ENCODE data around the gene OR52E8. TPM values are rescaled to one million over a fixed set of nuclear protein-coding genes. Genes with fewer than 3 reads are reported as not detected.

Gene OR52E8
- total RNA-seq, 1 donor from 2014 or later: not detected

DNA sequence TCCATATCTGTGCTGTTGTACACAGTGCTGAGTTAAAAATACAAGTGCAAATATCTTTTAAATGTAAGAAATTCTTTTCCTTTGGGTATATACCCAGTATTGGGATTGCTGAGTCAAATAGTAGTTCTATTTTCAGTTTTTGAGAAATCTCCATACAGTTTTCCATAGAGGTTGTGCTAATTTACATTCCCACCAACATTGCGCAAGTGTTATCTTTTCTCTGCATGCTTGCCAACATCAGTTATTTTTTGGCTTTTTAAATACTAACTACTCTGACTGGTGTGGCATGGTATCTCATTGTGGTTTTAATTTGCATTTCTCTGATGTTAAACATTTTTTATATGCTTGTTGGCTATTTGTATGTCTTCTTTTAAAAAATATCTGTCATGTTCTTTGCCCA is 6.5 kb downstream of the OR52E8 start:
- H3K4me1 Mint-ChIP-seq (ENCODE audit: low read depth, unreplicated experiment): no peaks in the 10 kb centered on the region
- no peak for DNase-seq
- no peaks in the 10 kb centered on the region for H3K27me3 Mint-ChIP-seq (ENCODE audit: unreplicated experiment)
- H3K9me3 Mint-ChIP-seq (ENCODE audit: unreplicated experiment): peaks cover 4% of the 10 kb centered on the region
- H3K4me3 Mint-ChIP-seq (ENCODE audit: unreplicated experiment): no peak overlapping the region
- TF ChIP-seq, protein P1, sequence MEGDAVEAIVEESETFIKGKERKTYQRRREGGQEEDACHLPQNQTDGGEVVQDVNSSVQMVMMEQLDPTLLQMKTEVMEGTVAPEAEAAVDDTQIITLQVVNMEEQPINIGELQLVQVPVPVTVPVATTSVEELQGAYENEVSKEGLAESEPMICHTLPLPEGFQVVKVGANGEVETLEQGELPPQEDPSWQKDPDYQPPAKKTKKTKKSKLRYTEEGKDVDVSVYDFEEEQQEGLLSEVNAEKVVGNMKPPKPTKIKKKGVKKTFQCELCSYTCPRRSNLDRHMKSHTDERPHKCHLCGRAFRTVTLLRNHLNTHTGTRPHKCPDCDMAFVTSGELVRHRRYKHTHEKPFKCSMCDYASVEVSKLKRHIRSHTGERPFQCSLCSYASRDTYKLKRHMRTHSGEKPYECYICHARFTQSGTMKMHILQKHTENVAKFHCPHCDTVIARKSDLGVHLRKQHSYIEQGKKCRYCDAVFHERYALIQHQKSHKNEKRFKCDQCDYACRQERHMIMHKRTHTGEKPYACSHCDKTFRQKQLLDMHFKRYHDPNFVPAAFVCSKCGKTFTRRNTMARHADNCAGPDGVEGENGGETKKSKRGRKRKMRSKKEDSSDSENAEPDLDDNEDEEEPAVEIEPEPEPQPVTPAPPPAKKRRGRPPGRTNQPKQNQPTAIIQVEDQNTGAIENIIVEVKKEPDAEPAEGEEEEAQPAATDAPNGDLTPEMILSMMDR (IDR thresholded peaks at IDR 0.05; ENCODE audit: partially characterized antibody, unreplicated experiment): no peak
- H3K36me3 Mint-ChIP-seq (ENCODE audit: unreplicated experiment): no peaks in the 10 kb centered on the region
- H3K27ac Mint-ChIP-seq (ENCODE audit: unreplicated experiment): no peak overlapping the region

DNA sequence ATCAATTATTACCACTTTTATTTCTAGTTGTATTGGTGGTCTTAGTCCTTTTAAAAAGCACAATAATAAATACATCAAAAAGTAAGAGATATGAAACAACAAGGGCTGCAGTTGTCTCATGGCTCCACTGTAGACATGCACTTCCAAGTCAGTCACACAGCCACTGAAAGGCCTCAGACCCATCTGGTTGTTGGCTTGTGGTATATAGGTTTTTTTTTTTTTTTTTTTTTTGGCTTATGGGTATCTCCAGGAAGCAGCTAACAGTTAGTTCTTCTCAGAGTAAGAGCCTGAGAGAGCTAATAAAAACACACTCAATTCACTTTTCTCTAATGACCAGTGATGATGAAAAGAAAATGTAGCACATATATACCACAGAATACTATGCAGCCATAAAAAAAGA is 9.8 kb downstream of the OR52E8 start:
- H3K9me3 Mint-ChIP-seq (ENCODE audit: unreplicated experiment): no peaks in the 10 kb centered on the region
- no peak overlapping the region for H3K27ac Mint-ChIP-seq (ENCODE audit: unreplicated experiment)
- no peaks in the 10 kb centered on the region for H3K4me1 Mint-ChIP-seq (ENCODE audit: low read depth, unreplicated experiment)
- H3K4me3 Mint-ChIP-seq (ENCODE audit: unreplicated experiment): no peak overlapping the region
- DNase-seq: no peak
- H3K27me3 Mint-ChIP-seq (ENCODE audit: unreplicated experiment): no peaks in the 10 kb centered on the region
- TF ChIP-seq, protein P1 (IDR thresholded peaks at IDR 0.05; ENCODE audit: partially characterized antibody, unreplicated experiment): no peak
- H3K36me3 Mint-ChIP-seq (ENCODE audit: unreplicated experiment): no peaks in the 10 kb centered on the region

DNA sequence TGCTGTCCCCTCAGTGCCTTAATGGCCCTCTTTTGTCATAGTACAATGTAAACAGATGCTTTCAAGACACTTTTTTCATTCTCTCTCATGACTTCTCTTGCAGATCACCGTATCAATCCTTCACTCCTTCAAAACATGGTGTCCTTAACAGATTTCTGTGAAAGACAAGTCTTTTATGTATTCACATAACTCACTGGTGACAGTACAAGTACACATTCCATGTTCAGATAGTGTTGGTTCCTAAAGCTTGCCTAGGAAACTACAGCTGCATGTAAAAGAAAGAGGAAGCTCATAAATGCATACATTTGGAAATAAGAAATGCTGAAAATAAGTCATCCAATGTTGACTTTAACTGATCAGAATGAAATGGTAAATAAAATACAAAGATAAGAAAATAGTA is 10.8 kb downstream of the OR52E8 start:
- TF ChIP-seq, protein P1 (IDR thresholded peaks at IDR 0.05; ENCODE audit: partially characterized antibody, unreplicated experiment): no peak
- Mint-ChIP-seq H3K9me3 (ENCODE audit: unreplicated experiment) (no peaks in the 10 kb centered on the region), H3K4me1 (ENCODE audit: low read depth, unreplicated experiment) (no peaks in the 10 kb centered on the region), H3K27ac (ENCODE audit: unreplicated experiment) (no peak overlapping the region), H3K36me3 (ENCODE audit: unreplicated experiment) (no peaks in the 10 kb centered on the region), H3K27me3 (ENCODE audit: unreplicated experiment) (no peaks in the 10 kb centered on the region), H3K4me3 (ENCODE audit: unreplicated experiment) (no peak overlapping the region)
- DNase-seq: no peak

DNA sequence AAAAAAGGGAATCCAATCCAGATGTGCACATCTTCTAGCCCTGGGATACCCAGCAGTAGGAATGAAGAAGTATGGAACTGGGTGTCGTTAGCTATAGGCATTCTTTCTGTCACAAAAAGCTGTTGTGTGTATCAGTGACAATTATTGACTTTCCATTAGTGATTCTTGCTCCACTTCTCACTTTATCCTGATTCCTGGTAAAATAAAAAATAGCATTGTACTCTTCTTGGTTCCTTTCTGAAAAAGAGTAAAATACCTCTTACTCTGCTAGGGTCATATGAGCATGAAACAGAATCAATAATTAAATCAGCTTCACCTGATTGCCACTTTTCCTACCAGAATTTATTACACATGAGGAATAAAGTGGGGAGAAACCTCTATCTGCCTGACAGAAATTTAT is 15.7 kb downstream of the OR52E8 start, which contains the start of gene OR52E6:
TSS of gene OR52E6 (minus strand) at position 101 of the 400 bp plus-strand sequence. CDS start at position 101, 0 bp downstream.
- H3K4me1 Mint-ChIP-seq (ENCODE audit: low read depth, unreplicated experiment): no peaks in the 10 kb centered on the region
- no peak within 1 kb of the TSS for H3K27ac Mint-ChIP-seq (ENCODE audit: unreplicated experiment)
- no peaks in the 10 kb centered on the region for H3K36me3 Mint-ChIP-seq (ENCODE audit: unreplicated experiment)
- H3K4me3 Mint-ChIP-seq (ENCODE audit: unreplicated experiment): no peak within 1 kb of the TSS
- no peaks in the 10 kb centered on the region for H3K9me3 Mint-ChIP-seq (ENCODE audit: unreplicated experiment)
- DNase-seq: no peak
- no peaks in the 10 kb centered on the region for H3K27me3 Mint-ChIP-seq (ENCODE audit: unreplicated experiment)
- TF ChIP-seq, protein P1 (IDR thresholded peaks at IDR 0.05; ENCODE audit: partially characterized antibody, unreplicated experiment): no peak

DNA sequence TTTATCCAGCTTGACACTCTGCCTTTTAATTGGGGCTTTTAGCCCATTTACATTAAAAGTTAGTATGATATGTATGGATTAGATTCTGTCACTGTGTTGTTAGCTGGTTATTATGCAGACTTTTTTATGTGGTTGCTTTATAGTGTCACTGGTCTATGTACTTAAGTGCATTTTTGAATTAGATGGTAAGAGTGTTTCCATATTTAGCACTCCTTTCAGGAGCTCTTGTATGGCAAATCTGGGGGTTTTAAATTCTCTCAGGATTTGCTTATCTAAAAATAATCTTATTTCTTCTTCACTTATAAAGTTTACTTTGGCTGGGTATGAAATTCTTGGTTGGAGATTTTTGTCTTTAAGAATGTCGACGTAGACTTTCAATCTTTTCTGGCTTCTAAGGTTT is 19.8 kb downstream of the OR52E8 start:
- no peak overlapping the region for H3K27ac Mint-ChIP-seq (ENCODE audit: unreplicated experiment)
- DNase-seq: no peak
- TF ChIP-seq, protein P1 (IDR thresholded peaks at IDR 0.05; ENCODE audit: partially characterized antibody, unreplicated experiment): no peak
- no peaks in the 10 kb centered on the region for H3K4me1 Mint-ChIP-seq (ENCODE audit: low read depth, unreplicated experiment)
- H3K27me3 Mint-ChIP-seq (ENCODE audit: unreplicated experiment): no peaks in the 10 kb centered on the region
- H3K4me3 Mint-ChIP-seq (ENCODE audit: unreplicated experiment): no peak overlapping the region
- H3K36me3 Mint-ChIP-seq (ENCODE audit: unreplicated experiment): no peaks in the 10 kb centered on the region
- H3K9me3 Mint-ChIP-seq (ENCODE audit: unreplicated experiment): no peaks in the 10 kb centered on the region

Measured in glutamatergic neuron (in vitro differentiated cells).